Activated CD8-positive, alpha-beta memory T cell treated with anti-CD3 and anti-CD28 coated beads, Interleukin-2, amount 50 U/mL, for 24 hours (primary cell): Measurements from ENCODE around the gene C9orf72.
A peak's percentile ranks its signal among the peaks of the same experiment; 100 is the strongest.

Experiments used
- DNase-seq: peaks from one replicate; pipeline ENCODE4 v3.0.0-alpha.2; 2020; ENCODE audit errors: extremely low read depth

The C9orf72 gene

DNA sequence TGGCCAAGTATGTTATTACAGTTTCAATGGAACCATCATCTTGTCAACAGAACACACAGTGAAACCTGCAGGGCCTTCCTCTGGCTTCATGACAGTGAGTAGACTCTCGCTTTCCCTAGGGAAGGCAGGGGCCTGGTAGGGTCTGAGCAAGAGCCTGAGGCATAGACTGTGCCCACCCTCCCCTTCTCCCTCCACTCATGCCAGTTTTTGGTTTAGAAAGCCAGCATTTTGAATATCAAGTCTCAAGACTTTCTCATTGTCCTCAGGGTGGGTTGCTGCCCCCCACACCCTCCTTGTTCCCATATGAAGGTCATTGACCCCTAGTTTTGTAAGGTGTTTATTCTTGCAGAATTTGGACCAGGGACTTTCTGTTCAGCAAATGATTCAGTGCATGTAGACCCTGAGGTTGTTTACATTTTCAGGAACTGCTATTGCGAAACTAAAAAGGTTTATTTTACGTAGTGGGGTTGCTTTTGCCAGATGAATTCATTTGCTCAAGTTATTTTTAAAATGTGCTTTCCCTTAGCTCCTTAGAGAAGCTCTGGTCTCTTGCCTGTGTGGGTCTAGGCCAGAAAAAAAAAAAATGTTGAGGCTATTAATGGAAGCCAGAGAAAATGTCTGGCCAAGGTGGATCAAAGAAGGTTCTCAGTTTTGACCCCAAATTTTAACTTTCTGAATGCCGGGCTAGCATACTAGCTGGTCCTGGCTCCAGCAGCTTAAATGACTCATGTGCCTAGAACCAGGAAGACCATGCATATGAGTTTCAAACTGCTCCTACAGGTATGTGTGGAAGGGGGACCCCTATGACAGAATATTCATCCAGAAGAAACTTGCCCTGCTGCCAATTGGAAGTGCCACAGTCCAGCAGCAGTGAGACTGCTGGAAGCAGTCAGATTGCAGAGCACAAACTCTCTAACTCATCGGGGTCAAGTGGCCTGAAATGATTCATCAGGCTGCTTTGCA lies 33.5 kb downstream of the C9orf72 start:
- no peak for DNase-seq

DNA sequence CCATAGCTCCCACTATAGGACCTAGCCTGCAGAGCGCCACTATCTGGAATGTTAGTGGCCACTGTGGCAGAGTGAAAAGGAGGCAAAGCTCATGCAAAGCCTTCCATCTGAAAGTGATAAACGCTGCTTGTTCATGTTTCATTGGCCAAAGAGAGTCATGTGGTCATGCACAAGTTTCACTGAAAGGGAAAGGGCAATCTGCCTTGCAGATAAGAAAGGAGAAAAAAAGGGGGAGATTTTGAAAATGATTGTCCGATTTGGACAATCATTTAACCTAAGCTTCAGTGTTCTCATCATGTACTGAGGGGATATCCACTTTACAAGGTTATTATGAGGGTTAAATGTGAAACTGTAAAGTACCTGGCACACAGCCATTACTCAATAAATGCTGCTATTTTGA lies 34.6 kb downstream of the C9orf72 start:
- no peak for DNase-seq

DNA sequence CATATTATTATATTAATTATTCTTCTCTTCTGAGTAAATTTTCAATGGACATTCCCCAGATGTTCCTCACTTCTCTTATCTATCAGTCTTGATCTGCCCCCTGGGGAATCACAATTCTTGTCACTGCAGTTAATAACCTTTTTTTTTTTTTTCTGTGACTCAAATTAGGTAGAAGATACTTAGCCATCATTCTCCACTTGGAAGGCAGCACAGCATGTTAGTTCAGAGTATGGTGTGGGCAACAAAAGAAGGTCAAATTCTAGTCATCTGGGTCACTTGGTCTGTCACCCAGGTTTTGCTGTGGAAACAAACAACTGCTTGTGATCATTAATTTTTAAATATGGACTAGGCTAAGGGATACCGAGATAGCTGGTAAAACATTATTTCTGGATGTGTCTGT lies 35.5 kb downstream of the C9orf72 start:
- no peak for DNase-seq

DNA sequence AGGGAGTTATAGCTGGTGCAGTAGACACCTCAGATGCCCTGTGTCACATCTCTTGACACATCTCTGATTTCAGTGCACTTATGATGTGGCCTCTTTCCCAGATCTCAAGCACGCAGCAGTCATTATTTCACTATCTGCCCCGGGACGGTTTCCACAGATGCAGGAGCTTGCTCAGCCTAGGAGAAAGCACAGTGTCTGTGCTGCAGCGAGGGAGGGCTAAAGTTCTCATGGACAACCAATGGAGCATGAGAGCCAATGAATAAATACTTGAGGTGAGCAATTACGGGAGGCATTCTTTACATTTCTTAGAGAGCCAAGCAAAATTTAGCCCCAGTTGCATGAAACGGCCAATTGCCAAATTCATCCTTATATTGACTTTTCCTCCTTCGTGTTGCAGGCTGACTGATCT lies 36.2 kb downstream of the C9orf72 start:
- no peak for DNase-seq

GRCh38 chr9:27536168-27536567 lies 37.1 kb downstream of the C9orf72 start:
- no peak for DNase-seq

GRCh38 chr9:27535701-27536118 lies 37.6 kb downstream of the C9orf72 start:
- no peak for DNase-seq

GRCh38 chr9:27534658-27535209 lies 38.5 kb downstream of the C9orf72 start:
- DNase-seq: no peak

DNA sequence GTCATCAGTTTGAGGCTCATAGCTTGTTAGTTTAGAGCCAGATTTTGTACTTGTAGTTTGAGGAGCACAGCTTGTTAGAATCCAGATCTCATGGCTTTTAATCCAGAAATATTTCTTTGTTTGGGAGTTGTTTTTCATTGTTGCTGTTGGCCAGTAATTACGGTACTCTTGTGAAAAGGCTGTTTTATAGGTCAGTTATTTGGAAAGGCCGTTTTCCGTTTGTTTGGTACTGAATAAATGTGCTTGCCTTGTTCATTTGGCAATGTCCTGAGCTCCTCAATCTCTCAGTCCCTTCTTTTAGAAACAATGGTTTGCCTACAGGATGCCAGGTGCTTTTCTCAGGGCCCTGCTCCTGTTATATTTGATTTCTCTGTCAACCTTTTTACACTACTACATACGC lies 39.1 kb downstream of the C9orf72 start:
- no peak for DNase-seq

- DNase-seq: no peak
Measured at GRCh38 chr9:27533311-27533710, 40.0 kb downstream of the C9orf72 start.

DNA sequence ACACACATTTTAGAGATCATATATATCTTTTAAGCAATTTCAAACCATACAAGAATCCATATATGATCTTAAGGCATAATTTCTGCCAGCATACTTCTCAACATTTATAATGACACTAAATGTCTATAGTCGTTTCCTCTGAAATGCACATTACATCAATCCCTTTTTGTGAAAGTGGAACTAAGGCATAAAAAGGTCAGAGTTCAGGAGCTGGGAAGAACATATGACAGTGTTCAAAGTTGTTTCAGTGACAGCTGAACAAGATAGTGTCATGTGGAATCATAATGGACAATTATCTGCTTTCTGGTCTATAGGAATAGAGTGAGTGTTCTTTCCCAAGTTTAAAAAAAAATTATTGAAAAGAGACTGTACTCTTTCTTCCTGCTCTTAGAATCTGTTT lies 41.2 kb downstream of the C9orf72 start:
- no peak for DNase-seq

- no peak for DNase-seq
Measured at GRCh38 chr9:27530915-27531755, 42.1 kb downstream of the C9orf72 start.

DNA sequence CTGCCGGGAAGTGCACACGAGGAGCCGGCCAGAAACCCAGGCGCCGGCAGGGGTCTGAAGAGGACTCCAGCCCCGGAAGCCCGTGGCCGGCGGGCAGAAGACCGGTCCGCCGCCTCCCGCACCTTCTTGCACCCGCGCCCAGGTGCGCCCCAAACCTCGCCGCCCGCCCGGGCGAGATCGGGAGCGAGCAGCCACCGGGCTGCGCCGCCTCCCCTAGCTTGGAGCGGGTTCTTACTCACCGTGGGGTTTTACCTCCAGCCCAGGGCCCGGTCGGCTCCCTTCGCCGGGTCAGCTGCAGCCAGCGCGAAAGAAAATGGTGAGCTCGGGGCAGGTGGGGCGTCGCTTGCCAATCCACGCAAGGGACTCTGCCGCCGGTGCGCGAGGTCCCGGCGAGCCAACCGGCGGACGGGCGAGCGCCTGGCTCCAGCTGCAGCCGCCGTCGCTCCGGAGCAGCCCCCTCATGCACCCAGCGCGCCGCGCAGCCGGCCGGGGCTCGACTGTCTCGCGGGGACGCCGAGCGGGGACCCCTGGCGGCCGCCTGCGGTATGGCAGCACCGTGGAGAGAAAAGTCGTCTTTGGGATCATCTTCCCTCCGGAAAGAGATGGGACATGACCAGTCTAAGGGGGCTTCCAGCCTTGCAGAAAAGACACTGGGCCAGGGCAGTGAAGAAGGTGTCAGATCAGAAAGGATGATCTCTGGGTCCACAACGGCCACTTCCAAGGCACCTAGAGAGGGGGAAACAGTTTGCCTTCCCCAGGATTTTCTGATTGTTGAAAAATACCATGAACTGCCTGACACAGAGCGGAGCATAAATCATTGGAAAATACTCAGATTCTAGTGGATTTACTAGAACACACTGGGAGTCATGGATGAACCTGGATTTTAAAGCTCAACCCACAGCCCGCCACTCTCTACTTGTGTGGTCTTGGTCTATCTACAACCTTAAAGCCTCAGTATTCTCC lies 43.7 kb downstream of the C9orf72 start, which contains the start of gene MOB3B:
Gene MOB3B (minus strand): TSS at position 499 of the 963 bp plus-strand sequence. CDS start 74,264 bp downstream, outside the sequence.
- peak; percentile 17 for DNase-seq

DNA sequence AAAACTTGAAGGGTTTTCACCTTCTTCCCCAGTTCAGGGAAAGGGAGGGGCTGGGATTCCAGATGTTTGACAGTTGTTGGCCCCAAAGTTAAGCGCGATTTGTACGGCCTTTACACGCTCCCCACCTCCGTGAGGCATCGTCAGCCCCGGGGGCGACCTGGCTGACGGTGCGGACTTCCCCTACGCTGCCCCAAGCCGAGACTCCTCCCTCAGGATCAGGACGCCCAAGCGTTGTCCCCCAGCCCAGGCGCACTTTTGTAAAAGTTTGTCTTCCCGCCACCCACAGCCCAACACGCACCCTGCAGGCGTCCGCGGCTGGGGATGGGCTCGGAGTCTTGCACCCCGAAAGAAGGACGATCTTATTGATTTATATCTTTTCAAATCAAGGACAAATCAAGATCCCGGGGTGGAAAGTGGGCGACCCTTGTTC lies 44.4 kb downstream of the C9orf72 start:
- no peak for DNase-seq

DNA sequence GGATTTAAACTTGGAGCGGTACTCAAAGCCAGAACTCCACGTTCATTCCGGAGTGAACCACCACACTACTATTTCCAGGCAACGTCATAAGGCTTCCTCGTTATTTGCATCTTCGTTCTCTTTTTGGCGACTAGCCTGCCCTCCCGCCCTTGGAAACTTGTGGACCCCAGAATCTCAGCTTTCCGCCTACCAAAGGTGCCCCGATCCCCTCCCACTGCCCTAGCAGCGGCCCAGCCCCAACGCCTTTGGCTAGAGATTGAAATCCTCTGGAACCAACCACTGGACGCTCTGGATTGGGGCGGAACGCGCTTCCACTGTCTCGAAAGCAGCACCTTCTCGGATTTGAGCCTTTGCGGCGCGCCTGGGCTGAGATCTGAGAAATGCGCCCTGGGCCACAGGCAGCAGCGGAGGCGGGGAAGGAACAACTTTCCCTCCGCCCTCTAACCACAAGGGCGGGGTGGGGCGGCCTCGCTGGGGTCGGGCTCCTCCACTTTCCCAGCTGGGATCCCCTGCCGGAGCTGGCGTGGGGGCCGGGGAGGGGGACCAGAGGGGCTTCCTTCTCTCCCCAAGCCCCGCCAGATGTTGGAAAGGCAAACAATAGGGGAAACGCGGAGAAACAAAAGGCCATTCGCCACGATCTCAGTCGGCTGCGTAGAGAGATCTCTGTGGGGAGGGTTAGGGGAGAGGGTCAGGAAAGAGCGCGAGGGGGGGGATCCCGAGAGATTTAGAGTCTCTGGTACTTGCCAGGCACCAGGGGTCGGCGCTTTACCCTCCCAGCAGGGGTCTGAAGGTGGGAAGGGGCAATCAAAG lies 45.0 kb downstream of the C9orf72 start:
- peak; percentile 18 for DNase-seq

DNA sequence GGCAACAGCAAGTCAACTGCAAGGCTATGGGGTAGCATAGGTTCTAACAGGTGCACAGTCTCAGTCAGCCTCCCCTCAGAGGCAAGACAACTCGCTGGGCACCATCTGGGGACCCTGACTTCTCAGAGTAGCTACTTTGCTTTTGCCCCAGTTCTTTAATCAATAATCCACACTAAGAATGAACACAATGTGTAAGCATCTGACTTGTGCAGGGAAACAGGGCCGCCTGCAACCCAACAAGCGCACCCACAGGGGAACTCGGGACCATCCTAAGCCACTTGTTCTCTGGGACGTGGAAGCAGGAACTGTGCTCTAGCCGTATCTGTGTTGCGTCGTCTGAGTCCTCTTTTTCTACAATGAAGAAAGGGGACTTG lies 45.6 kb downstream of the C9orf72 start:
- DNase-seq: no peak

DNA sequence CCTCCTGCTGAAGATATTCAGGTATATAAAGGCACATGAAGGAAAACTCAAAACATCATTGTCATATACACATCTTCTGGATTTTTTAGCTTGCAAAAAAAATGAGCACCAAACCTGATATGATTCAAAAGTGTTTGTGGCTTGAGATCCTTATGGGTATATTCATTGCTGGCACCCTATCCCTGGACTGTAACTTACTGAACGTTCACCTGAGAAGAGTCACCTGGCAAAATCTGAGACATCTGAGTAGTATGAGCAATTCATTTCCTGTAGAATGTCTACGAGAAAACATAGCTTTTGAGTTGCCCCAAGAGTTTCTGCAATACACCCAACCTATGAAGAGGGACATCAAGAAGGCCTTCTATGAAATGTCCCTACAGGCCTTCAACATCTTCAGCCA lies 49.0 kb downstream of the C9orf72 start, which contains the start of gene IFNK:
Gene IFNK (plus strand): TSS at position 55 of the 400 bp plus-strand sequence. CDS start 47 bp downstream, at position 102.
- no peak for DNase-seq

DNA sequence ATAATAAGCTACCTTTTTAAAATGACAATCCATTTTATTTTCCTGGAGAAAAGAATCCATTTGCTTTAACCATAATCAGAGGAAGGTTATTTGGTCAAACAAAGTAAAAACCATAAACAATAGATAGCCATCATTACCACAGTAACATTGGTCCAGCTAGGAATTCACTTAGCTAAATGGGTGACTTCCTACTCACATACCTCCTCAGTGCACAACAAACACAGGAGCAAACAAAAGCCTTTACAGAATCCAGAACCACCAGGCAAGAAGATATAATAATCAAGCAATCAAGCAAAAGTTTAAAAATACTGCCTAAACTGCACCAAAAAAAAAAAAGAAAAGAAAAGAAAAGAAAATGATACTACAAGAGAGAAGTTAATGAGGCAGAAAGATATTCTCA lies 50.1 kb downstream of the C9orf72 start:
- no peak for DNase-seq

DNA sequence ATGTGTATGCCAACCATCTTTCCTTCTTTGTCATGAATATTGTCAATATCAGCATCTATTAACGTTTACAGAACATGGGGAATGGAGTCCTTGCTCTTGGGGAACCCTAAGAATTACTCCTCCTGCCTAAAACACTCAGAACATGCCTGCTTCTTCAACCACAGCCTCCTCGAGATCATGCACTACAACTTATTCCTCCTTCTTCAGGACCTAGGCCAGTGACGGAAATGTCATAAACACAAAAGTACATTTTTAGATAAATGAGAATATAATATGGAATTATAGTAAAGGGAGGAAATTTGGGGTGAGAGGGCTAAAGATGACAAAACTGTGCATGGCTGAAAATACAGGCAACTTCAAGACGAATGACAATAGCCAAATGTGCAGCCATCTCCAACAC lies 52.3 kb downstream of the C9orf72 start:
- no peak for DNase-seq

- no peak for DNase-seq
Measured at GRCh38 chr9:27519466-27520465, 53.5 kb downstream of the C9orf72 start.
